Measurements from ENCODE around the gene BUB3.

The BUB3 gene

GRCh38 chr10:123203393-123204126 lies 49.4 kb downstream of the BUB3 start:
- DNase-seq (ENCODE audit: low read depth in 2 of 2): no peak

GRCh38 chr10:123204127-123204461 lies 49.9 kb downstream of the BUB3 start:
- no peak for DNase-seq (ENCODE audit: low read depth in 2 of 2)

GRCh38 chr10:123205041-123205440 lies 50.8 kb downstream of the BUB3 start:
- DNase-seq (ENCODE audit: low read depth in 2 of 2): no peak

- no peak for DNase-seq (ENCODE audit: low read depth in 2 of 2)
Measured at GRCh38 chr10:123212063-123212462, 57.9 kb downstream of the BUB3 start.

- DNase-seq (ENCODE audit: low read depth in 2 of 2): no peak
Measured at GRCh38 chr10:123212640-123213039, 58.4 kb downstream of the BUB3 start.

- no peak for DNase-seq (ENCODE audit: low read depth in 2 of 2)
Measured at GRCh38 chr10:123213192-123213591, 59.0 kb downstream of the BUB3 start.

Measured in stimulated activated CD8-positive, alpha-beta memory T cell treated with anti-CD3 and anti-CD28 coated beads, Interleukin-7, amount 100 ng/mL, for 4 hours (primary cell).